Neural cell (in vitro differentiated cells): Measurements from ENCODE around the gene ZNF770. TPM values are rescaled to one million over a fixed set of nuclear protein-coding genes. Genes with fewer than 3 reads are reported as not detected.

ENCODE experiments used
- H2AFZ ChIP-seq: fragments of 200-600, 300-800 bp; sonication (generic), shearing (Covaris generic); 2 replicates; pipeline ENCODE4 v1.6.0; 2014; ENCODE audit warnings: low read depth, mild to moderate bottlenecking, antibody characterized with exemption, low read length, moderate library complexity
- H3F3A ChIP-seq: fragments of 200-600 bp; shearing (Covaris generic); 2 replicates; pipeline ENCODE4 v1.6.1; 2016; ENCODE audit warnings: mild to moderate bottlenecking, moderate library complexity, mixed read lengths, antibody characterized with exemption, low read length; ENCODE audit not compliant: insufficient read depth, poor library complexity, severe bottlenecking
- H3K27ac ChIP-seq: fragments of 200-600, 300-800 bp; sonication (generic), shearing (Covaris generic); 2 replicates; pipeline ENCODE4 v1.5.1; 2014; ENCODE audit warnings: mild to moderate bottlenecking, low read length, moderate library complexity
- H3K27me3 ChIP-seq: fragments of 300-800, 200-600 bp; sonication (generic), shearing (Covaris generic); 2 replicates; pipeline ENCODE4 v1.6.0; 2014; ENCODE audit warnings: mild to moderate bottlenecking, low read depth, low read length, moderate library complexity; ENCODE audit not compliant: insufficient read depth
- H3K36me3 ChIP-seq: fragments of 300-800, 200-600 bp; sonication (generic), shearing (Covaris generic); 2 replicates; pipeline ENCODE4 v1.5.1; 2014; ENCODE audit warnings: mild to moderate bottlenecking, antibody characterized with exemption, low read length, moderate library complexity; ENCODE audit not compliant: insufficient read depth
- H3K4me2 ChIP-seq: fragments of 300-800, 200-600 bp; sonication (generic), shearing (Covaris generic); 2 replicates; pipeline ENCODE4 v1.6.0; 2014; ENCODE audit warnings: mild to moderate bottlenecking, low read length
- H3K4me3 ChIP-seq: fragments of 300-800, 200-600 bp; sonication (generic), shearing (Covaris generic); 2 replicates; pipeline ENCODE4 v1.5.1; 2014; ENCODE audit warnings: mild to moderate bottlenecking, low read length, moderate library complexity
- H3K79me2 ChIP-seq: fragments of 200-600 bp; shearing (Covaris generic); replicated peaks from 2 replicates; pipeline ENCODE4 v1.6.0; 2014; ENCODE audit warnings: mild to moderate bottlenecking, low read length, moderate library complexity; ENCODE audit not compliant: insufficient read depth
- H3K9ac ChIP-seq: fragments of 300-800, 200-600 bp; sonication (generic), shearing (Covaris generic); 2 replicates; pipeline ENCODE4 v1.6.1; 2016; ENCODE audit warnings: mild to moderate bottlenecking, low read length, mixed read lengths
- H3K9me2 ChIP-seq: fragments of 200-600 bp; shearing (Covaris generic); 2 replicates; pipeline ENCODE4 v1.6.1; 2016; ENCODE audit warnings: mild to moderate bottlenecking, low read length, mixed read lengths; ENCODE audit not compliant: insufficient read depth
- H3K9me3 ChIP-seq: fragments of 200-600, 300-800 bp; sonication (generic), shearing (Covaris generic); 2 replicates; pipeline ENCODE4 v1.6.1; 2016; ENCODE audit warnings: mild to moderate bottlenecking, mixed run types, low read length, moderate library complexity, mixed read lengths
- H4K20me1 ChIP-seq: fragments of 200-600 bp; shearing (Covaris generic); 2 replicates; pipeline ENCODE4 v1.6.1; 2016; ENCODE audit warnings: mild to moderate bottlenecking, mixed run types; ENCODE audit not compliant: insufficient read depth
- EP300 ChIP-seq: fragments of 450-650 bp; conservative IDR thresholded peaks from 2 replicates; pipeline ENCODE4 v1.6.1; 2014; ENCODE audit warnings: antibody characterized with exemption, mild to moderate bottlenecking, moderate library complexity; ENCODE audit not compliant: poor library complexity, severe bottlenecking
- EZH2 ChIP-seq: fragments of 200-600, 300-800 bp; shearing (Covaris generic), sonication (generic); IDR thresholded peaks from 2 replicates; pipeline ENCODE4 v1.6.1; 2014; ENCODE audit warnings: antibody characterized with exemption, low read length, borderline replicate concordance, mild to moderate bottlenecking; ENCODE audit not compliant: insufficient read depth, poor library complexity, severe bottlenecking
- MXI1 ChIP-seq: fragments of 450-650 bp; conservative IDR thresholded peaks from 2 replicates; pipeline ENCODE4 v1.6.1; 2014; ENCODE audit warnings: antibody characterized with exemption, mild to moderate bottlenecking; ENCODE audit not compliant: poor library complexity, severe bottlenecking
- POLR2AphosphoS5 ChIP-seq: IDR thresholded peaks from 2 replicates; pipeline ENCODE4 v1.6.1; 2012
- RAD21 ChIP-seq: fragments of 450-650 bp; conservative IDR thresholded peaks from 2 replicates; pipeline ENCODE4 v1.6.1; 2014; ENCODE audit warnings: antibody characterized with exemption, mild to moderate bottlenecking, moderate library complexity
- REST ChIP-seq: IDR thresholded peaks from 2 replicates; pipeline ENCODE4 v1.6.1; 2012; ENCODE audit warnings: borderline replicate concordance
- SMC3 ChIP-seq: fragments of 450-650 bp; conservative IDR thresholded peaks from 2 replicates; pipeline ENCODE4 v1.6.1; 2014; ENCODE audit warnings: antibody characterized with exemption, mild to moderate bottlenecking, moderate library complexity; ENCODE audit not compliant: poor library complexity
- TAF1 ChIP-seq: IDR thresholded peaks from 2 replicates; pipeline ENCODE4 v1.6.1; 2012; ENCODE audit warnings: low read depth
- polyA plus RNA-seq: library from polyadenylated mRNA; depleted of rRNA; stranded (reverse); fragments of >200 nt; gene quantifications from 2 replicates; pipeline ENCODE4 v1.2.3, GENCODE V29; 2014
- TF ChIP-seq, protein P1 (sequence below): fragments of 450-650 bp; IDR thresholded peaks from 2 replicates; pipeline ENCODE4 v1.5.1; 2014; ENCODE audit warnings: antibody characterized with exemption, mild to moderate bottlenecking, moderate library complexity; ENCODE audit not compliant: poor library complexity, severe bottlenecking

Gene ZNF770
- polyA plus RNA-seq, 1 donor from 2014 or later, result 18.9 TPM

DNA sequence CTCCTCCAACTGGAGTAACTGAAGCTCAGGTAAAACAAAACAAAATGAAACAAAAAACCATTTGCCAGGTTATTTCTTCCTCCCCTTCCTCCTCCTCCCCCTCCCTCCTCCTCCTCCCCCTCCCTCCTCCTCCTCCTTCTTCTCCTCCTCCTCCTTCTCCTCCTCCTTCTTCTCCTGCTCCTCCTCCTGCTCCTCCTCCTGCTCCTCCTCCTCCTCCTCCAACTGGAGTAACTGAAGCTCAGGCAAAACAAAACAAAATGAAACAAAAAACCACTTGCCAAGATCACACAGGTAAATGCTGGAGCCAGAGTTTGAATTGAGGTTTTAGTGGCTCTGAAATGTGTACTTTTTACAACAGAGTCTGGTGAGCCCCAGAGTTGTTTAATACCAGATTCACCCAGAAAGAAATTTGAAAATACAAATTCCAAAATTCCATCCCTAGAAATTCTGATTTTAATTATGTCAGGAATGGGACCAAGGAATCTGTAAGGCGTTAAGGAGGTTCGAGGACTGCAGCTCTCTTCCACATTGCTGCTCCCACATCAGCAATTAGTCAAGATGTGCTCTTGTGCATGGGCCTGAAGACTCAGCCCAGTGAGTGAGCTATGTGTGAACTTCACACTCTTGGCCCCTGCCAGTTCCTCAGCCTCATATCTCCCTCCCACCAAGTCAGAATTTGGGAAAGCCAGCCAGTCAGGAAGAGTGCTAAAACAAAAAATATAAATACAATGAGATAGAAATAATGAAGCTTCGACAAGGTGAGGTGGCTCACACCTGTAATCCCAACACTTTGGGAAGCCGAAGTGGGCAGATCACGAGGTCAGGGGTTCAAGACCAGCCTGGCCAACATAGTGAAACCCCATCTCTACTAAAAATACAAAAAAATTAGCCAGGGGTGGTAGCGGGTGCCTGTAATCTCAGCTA, 31.6 kb upstream of the ZNF770 start:
- no peak overlapping the region for H2AFZ ChIP-seq
- H4K20me1 ChIP-seq, result no peaks in the 10 kb centered on the region
- H3F3A ChIP-seq, result no peaks in the 10 kb centered on the region
- no peak overlapping the region for H3K27ac ChIP-seq
- no peak overlapping the region for H3K4me3 ChIP-seq
- H3K27me3 ChIP-seq, result no peaks in the 10 kb centered on the region
- H3K4me2 ChIP-seq, result no peak overlapping the region
- no peaks in the 10 kb centered on the region for H3K9me3 ChIP-seq
- no peaks in the 10 kb centered on the region for H3K36me3 ChIP-seq
- no peaks in the 10 kb centered on the region for H3K9me2 ChIP-seq
- H3K9ac ChIP-seq, result no peak overlapping the region
- TF ChIP-seq POLR2AphosphoS5, result no peak
- no peak for TF ChIP-seq TAF1
- TF ChIP-seq MXI1, result no peak
- TF ChIP-seq, protein P1, sequence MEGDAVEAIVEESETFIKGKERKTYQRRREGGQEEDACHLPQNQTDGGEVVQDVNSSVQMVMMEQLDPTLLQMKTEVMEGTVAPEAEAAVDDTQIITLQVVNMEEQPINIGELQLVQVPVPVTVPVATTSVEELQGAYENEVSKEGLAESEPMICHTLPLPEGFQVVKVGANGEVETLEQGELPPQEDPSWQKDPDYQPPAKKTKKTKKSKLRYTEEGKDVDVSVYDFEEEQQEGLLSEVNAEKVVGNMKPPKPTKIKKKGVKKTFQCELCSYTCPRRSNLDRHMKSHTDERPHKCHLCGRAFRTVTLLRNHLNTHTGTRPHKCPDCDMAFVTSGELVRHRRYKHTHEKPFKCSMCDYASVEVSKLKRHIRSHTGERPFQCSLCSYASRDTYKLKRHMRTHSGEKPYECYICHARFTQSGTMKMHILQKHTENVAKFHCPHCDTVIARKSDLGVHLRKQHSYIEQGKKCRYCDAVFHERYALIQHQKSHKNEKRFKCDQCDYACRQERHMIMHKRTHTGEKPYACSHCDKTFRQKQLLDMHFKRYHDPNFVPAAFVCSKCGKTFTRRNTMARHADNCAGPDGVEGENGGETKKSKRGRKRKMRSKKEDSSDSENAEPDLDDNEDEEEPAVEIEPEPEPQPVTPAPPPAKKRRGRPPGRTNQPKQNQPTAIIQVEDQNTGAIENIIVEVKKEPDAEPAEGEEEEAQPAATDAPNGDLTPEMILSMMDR, result no peak
- TF ChIP-seq REST, result no peak
- TF ChIP-seq EZH2, result no peak
- no peak for TF ChIP-seq SMC3
- TF ChIP-seq EP300, result no peak
- TF ChIP-seq RAD21, result no peak
- no peaks in the 10 kb centered on the region for H3K79me2 ChIP-seq

GRCh38 chr15:35014241-35014640, 26.2 kb upstream of the ZNF770 start:
- H3K27ac ChIP-seq, result no peak overlapping the region
- TF ChIP-seq, protein P1, result no peak
- no peak for TF ChIP-seq RAD21

More at GRCh38 chr15:35014241-35014640, 26.2 kb upstream of the ZNF770 start:
- no peak overlapping the region for H3K4me2 ChIP-seq
- no peaks in the 10 kb centered on the region for H3F3A ChIP-seq
- H3K27me3 ChIP-seq, result no peaks in the 10 kb centered on the region
- H3K36me3 ChIP-seq, result no peaks in the 10 kb centered on the region
- H3K4me3 ChIP-seq, result no peak overlapping the region
- H2AFZ ChIP-seq, result no peak overlapping the region
- no peaks in the 10 kb centered on the region for H3K9me3 ChIP-seq
- no peaks in the 10 kb centered on the region for H4K20me1 ChIP-seq
- H3K9me2 ChIP-seq, result no peaks in the 10 kb centered on the region
- no peaks in the 10 kb centered on the region for H3K79me2 ChIP-seq
- H3K9ac ChIP-seq, result no peak overlapping the region
